HG02981 (cell line): Measurements from ENCODE around the gene TUBA1C.
"Not testable (repeated sequence)": the region's sequence is repeated elsewhere in the genome, so short reads cannot be mapped to it uniquely, and the experiment has no call there.

Experiments used
- ATAC-seq: cut with Tn5 transposase; IDR thresholded peaks from one replicate; pipeline ENCODE4 v1.9.1; 2021; ENCODE audit warnings: mild to moderate bottlenecking, moderate library complexity; ENCODE audit not compliant: unreplicated experiment

Gene TUBA1C

GRCh38 chr12:49255456-49255855 lies 9.4 kb upstream of the TUBA1C start:
- ATAC-seq: not testable (repeated sequence)

GRCh38 chr12:49255857-49256637 lies 8.8 kb upstream of the TUBA1C start:
- no peak for ATAC-seq

- not testable (repeated sequence) for ATAC-seq
Observed at GRCh38 chr12:49257508-49258184, 7.2 kb upstream of the TUBA1C start.

- no peak for ATAC-seq
Observed at GRCh38 chr12:49259452-49259851, 5.4 kb upstream of the TUBA1C start.

GRCh38 chr12:49260166-49260565 lies 4.7 kb upstream of the TUBA1C start:
- no peak for ATAC-seq

- no peak for ATAC-seq
Observed at GRCh38 chr12:49260571-49261363, 4.1 kb upstream of the TUBA1C start.

- no peak for ATAC-seq
Observed at GRCh38 chr12:49261721-49262120, 3.2 kb upstream of the TUBA1C start.

GRCh38 chr12:49263400-49263763 lies 1.5 kb upstream of the TUBA1C start:
- no peak for ATAC-seq

- peak; percentile 27 for ATAC-seq
Observed at GRCh38 chr12:49264466-49264872, 413 bp upstream of the TUBA1C start.

GRCh38 chr12:49269191-49269590 lies 4.3 kb downstream of the TUBA1C start:
- ATAC-seq: not testable (repeated sequence)

- no peak for ATAC-seq
Observed at GRCh38 chr12:49272790-49273725, 8.2 kb downstream of the TUBA1C start.

- ATAC-seq: no peak
Observed at GRCh38 chr12:49273726-49274395, 9.0 kb downstream of the TUBA1C start.

GRCh38 chr12:49274396-49275069 lies 9.7 kb downstream of the TUBA1C start:
- no peak for ATAC-seq

- ATAC-seq: no peak
Observed at GRCh38 chr12:49276304-49277290, 11.7 kb downstream of the TUBA1C start.

GRCh38 chr12:49277466-49277865 lies 12.6 kb downstream of the TUBA1C start:
- ATAC-seq: no peak

- no peak for ATAC-seq
Observed at GRCh38 chr12:49279706-49280159, 14.9 kb downstream of the TUBA1C start.

GRCh38 chr12:49280545-49280944 lies 15.7 kb downstream of the TUBA1C start:
- ATAC-seq: not testable (repeated sequence)

GRCh38 chr12:49282302-49282701 lies 17.4 kb downstream of the TUBA1C start:
- ATAC-seq: no peak
